Pulmonary artery endothelial cell (primary cell): ENCODE data around the gene LRRTM4. TPM values are rescaled to one million over a fixed set of nuclear protein-coding genes. Genes with fewer than 3 reads are reported as not detected.

Source experiments
- DNase-seq: peaks from one replicate; pipeline ENCODE4 v3.0.0-alpha.2; 2011; ENCODE audit warnings: low read depth, low spot score
- total RNA-seq: library from RNA; depleted of rRNA; stranded (reverse); fragments of >200 nt; gene quantifications from 2 replicates; pipeline ENCODE4 v1.2.3, GENCODE V29; 2014

LRRTM4 gene
- not detected in 2 replicates for total RNA-seq

GRCh38 chr2:77521931-77522470 lies at the start of gene LRRTM4:
Gene LRRTM4, minus strand, starts transcription at chr2:77522376.
- DNase-seq: no peak

GRCh38 chr2:77571545-77571944 lies 49.4 kb upstream of the LRRTM4 start:
- no peak for DNase-seq

DNA sequence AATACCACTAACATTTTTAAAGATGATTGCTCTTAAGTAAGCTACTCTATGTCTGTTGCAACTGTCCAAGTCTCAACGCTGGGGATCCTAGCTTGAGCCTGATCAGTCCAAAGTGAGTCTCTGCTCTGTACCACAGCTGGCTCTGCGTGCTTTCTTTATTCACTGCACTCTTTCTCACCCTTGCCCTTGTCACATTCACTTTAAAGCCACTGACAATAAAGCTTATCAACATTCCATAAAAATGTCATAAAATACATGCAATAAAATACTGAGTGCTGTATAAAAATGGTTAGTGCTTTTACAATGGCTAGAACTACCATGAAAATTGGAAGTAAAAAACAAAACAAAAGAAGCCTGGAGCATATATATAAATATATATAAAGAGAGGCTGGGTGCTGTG lies 45.5 kb upstream of the LRRTM4 start:
- DNase-seq: no peak

- no peak for DNase-seq
Measured at GRCh38 chr2:77566582-77566981, 44.4 kb upstream of the LRRTM4 start.

DNA sequence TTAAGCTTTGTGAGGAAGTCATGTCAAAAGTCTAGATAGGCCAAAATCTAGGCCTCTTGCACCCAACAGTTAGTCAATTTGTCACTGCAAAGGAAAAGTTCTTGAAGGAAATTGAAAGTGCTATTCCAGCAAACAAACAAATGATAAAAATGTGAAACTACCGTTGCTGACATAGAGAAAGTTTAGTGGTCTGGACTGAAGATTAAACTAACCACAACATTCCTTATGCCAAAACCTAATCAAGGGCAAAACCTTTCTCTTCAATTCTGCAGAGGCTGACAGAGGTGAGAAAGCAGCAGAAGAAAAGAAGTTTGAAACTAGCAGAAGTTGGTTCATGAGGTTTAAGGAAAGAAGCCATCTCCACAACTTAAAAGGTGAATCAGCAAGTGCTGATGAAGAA lies 44.0 kb upstream of the LRRTM4 start:
- DNase-seq: no peak

DNA sequence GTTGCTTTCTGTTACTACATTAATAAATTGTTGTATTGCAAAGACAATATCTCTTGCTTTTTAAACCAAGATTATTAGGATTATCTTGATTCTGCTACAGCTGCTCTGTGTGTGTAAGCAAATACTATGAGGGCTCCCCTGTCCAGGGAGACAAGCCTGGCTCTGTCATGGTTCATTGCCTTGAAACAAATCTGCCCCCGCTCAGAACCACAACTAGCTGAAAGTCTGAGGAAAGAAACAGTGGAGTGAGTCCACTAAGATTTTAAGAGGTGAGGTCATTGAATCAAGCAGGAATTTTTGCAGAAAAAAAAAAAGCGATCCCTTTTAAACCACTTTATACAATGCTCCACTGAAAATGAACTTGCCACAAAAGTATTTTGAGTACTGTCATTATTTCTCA lies 30.8 kb upstream of the LRRTM4 start:
- no peak for DNase-seq

- DNase-seq: no peak
Measured at GRCh38 chr2:77538031-77538430, 15.9 kb upstream of the LRRTM4 start.

GRCh38 chr2:77522888-77523287 lies 712 bp upstream of the LRRTM4 start:
- no peak for DNase-seq

GRCh38 chr2:77521548-77521891 lies 656 bp downstream of the LRRTM4 start:
- no peak for DNase-seq

DNA sequence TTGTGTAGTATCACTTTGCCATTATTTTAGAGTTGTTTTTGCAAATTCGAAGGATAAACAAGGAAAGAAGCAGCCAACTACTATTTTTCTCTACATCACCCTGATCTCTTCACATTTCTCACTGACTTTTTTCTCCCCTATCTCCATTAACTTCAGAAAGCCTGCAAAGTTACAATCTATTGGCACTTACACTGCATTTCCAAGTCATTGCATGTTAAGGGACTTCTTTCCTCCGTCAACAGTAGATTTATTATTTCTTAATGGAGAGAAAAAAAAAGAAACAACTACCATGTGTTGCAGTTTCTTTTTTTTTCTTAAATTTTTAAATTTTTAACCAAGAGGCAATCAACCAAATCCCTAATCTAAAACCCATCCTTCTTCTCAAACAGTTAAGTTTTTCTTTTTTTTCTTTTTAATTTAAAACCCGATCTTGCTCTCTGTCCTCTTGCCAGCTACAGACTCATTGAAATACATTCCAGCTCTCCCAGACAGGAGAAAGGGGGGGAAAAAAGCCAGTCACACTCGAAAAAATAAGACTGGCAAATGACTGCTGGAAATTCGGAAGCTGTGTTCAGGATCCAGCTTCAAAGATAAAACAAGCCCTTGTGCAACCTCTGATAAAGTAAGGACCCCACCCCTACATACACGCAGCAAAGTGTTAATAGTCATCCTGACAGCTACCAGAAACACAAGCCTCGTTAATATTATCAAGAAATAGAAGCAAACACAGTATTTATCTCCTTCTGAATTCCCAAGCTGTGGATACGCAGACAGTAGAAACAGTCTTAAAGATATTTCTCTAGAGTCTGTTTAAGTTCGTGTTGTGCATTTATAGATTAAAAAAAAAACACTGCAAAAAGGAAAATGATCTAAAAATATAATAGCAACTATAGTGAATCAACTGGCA lies 1.3 kb downstream of the LRRTM4 start:
- DNase-seq: no peak

DNA sequence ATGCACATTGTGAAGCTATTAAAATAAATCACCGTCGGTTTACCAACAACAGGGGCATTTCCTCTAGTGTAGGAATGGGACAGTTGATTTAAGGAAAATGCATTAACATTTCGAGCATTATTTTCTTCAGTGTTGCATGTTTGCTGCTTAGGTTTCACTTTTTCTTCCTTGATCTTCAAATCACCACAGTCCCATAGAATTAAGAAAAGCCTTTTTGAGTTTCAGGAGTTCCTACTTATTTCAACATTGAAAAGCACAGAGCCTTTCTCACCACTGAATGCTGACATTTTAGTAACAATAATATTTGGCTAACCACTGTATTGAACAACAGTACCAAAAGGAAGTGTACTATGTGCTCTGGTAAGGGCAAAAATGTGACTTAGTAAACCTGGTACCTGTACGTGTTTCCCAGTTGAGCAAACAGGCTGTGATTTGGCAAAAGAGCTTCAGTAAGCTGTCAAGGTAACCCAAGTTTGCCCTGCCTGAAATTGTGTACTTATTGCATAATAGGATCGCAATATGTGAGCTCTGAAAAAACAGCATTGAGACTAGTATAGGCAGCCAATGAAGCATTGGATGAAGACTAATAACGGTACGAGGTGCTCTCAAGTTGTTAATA lies 2.2 kb downstream of the LRRTM4 start:
- no peak for DNase-seq

- DNase-seq: no peak
Measured at GRCh38 chr2:77519164-77519887, 2.9 kb downstream of the LRRTM4 start.

DNA sequence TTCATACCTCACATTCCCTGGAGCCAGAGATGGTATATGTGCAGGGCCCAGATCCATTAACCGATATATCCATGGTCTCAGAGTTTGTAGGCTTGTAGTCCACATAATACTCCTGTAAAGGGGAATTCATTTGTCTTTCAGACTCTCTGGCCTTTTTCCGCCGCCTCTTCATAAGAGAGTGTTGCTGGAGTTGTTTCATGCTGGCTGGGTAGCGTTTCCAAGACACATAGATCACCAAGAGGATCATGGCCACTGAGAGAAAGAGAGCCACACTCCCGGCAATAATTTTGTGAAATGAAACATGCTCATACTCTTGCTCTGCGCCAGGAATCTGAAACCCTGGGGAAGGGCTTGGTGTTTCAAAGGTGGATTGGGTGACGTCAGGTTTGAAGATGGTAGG lies 3.9 kb downstream of the LRRTM4 start:
- DNase-seq: no peak

DNA sequence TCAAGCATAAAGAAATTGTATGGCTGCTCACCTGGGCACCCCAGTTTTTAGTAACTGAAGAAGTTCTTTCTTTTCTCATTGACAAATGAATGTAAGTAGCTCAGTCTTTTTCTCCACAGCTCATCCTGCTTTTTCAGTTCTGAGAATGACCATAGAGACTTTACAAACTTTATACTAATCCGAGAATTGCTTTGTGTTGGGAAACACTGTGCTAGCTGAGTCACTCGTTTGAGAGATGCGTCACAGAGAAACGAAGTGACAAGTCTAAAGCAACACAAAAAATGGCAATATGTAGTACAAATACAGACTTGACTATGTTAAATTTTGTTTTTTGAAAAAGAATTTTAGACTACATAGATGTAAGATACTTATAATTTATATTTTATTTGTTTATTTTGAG lies 9.0 kb downstream of the LRRTM4 start:
- no peak for DNase-seq

- no peak for DNase-seq
Measured at GRCh38 chr2:77512507-77512906, 9.7 kb downstream of the LRRTM4 start.

- no peak for DNase-seq
Measured at GRCh38 chr2:77508511-77508910, 13.7 kb downstream of the LRRTM4 start.

GRCh38 chr2:77507657-77508056 lies 14.5 kb downstream of the LRRTM4 start:
- DNase-seq: no peak

- no peak for DNase-seq
Measured at GRCh38 chr2:77488141-77488540, 34.0 kb downstream of the LRRTM4 start.

DNA sequence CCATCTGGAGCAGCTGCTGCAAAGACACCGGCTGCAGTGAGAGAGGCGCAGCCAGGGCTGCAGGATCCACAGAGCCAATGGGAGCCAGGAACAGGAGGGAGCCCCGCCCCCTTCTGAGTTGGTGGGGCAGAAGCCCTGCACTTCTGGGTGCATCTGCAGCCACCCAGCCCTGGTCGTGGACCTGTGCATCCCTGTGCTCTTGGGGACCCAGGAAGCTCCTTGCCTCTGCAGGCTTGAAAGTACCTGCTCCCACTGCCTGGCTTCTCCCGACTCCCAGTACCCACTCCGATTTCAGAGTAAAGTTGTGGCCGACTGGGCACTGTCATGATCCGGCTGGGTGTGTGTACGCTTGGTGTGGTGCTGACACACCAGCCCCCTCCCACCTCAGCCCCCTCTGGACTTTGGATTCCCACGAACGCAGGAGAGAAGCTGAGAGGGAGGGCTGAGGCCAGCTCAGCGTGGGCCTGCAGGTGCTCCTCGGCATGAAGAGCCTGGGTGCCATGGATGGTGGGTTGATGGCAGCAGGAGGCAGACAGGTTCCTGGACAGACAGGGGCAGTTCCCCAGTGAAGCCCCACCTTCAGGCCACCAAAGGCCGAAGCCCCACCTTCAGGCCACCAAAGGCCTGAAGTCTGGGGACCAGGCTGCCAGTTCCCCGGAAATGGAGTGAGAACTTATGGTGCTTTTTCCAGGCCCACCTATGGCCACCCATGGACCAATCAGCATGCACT lies 34.9 kb downstream of the LRRTM4 start:
- DNase-seq: no peak

DNA sequence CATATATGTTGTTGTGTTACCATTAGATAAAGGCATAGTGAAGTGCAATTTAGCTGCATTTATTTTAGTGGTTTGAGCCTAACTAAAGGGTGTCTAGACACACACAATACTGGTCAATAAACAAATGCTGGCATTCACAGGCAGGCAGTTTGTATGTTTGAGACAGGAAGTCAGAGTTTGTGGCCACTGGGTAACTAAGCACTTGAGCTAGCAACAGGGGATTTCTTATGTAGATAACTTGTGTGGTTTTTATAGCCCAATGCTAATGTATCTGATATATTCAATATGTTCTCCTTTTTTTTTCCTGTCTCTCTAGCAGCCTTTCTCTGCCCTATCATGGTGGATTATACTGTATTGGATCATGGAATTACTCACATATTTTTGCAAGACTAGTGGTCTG lies 38.1 kb downstream of the LRRTM4 start:
- DNase-seq: no peak

GRCh38 chr2:77479895-77480294 lies 42.3 kb downstream of the LRRTM4 start:
- DNase-seq: no peak
